Measurements from ENCODE around the gene IQGAP2.

IQGAP2 gene

GRCh38 chr5:76585783-76586217 is 182.7 kb downstream of the IQGAP2 start:
- no peak for DNase-seq (ENCODE audit: low read depth)
- no peak for TF ChIP-seq CTCF (IDR thresholded peaks at IDR 0.05; ENCODE audit: low read depth, low read length, missing control alignments)
- H3K4me3 ChIP-seq (ENCODE audit: low read depth, low read length), result no peak overlapping the region
- in situ Hi-C loops (cut with HindIII; ENCODE audit: low sequenced_read_pairs), result no loop called here

DNA sequence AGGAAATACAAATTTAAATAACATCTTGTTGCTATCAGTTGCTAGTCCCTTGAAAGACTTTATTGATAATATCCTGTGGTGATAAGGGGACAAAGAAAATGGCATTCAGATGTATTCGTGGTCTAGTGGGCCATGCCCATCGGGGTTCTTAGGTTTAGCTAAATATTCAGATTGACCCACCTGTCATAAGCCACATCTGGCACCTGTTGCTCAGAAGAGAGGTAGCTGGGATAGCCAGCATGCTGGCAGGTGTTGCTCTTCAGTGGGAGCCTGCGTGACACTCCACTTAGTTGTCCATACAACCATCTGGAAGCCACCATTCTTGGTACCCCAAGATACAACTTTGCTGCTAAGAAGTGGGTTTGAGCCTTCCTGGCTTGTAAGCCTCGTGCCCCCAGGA is 183.4 kb downstream of the IQGAP2 start:
- no peak overlapping the region for H3K4me3 ChIP-seq (ENCODE audit: low read depth, low read length)
- no peak for TF ChIP-seq CTCF (IDR thresholded peaks at IDR 0.05; ENCODE audit: low read depth, low read length, missing control alignments)
- in situ Hi-C loops (cut with HindIII; ENCODE audit: low sequenced_read_pairs), result no loop called here
- no peak for DNase-seq (ENCODE audit: low read depth)

DNA sequence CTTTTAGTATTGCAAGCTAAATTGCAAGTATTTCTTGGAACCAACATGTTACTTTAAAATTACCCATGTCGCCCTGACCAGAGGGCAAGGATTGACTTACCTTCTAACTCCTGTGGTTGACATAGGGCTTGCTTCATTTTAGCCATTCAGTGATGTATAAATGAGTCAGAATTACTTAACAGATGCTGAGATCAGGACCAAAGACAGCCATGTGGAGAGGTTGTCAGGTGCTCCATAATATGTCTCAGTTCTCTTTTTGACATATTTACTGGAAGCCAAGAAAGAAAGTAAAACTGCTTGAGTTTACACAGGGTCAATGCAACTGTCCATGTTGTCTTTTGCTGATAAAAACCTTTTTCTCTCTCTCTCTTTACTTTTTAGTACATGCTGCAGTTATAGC is 186.9 kb downstream of the IQGAP2 start:
- DNase-seq (ENCODE audit: low read depth), result no peak
- TF ChIP-seq CTCF (IDR thresholded peaks at IDR 0.05; ENCODE audit: low read depth, low read length, missing control alignments), result no peak
- H3K4me3 ChIP-seq (ENCODE audit: low read depth, low read length), result no peak overlapping the region
- in situ Hi-C loops (cut with HindIII; ENCODE audit: low sequenced_read_pairs), result no loop called here

DNA sequence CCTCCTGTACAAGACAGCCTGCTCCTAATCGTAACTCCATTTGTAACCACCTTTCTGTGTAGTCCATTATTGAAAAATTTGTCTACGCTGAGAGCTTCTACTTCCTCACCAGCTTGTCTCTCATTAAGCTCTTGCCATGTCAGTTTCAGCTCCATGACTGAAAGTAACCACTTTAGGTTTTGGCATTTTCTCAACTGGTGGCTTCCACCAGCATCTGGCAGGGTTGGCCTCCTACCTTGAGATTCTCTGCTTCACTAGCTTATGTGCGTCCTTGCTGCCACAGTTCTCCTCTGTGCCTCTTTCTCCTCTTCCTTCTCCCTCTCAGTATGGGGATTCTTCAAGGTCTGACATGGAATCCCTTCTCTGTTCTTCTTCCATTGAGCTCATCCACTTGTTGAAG is 188.3 kb downstream of the IQGAP2 start:
- DNase-seq (ENCODE audit: low read depth), result no peak
- H3K4me3 ChIP-seq (ENCODE audit: low read depth, low read length), result no peak overlapping the region
- in situ Hi-C loops (cut with HindIII; ENCODE audit: low sequenced_read_pairs), result no loop called here
- no peak for TF ChIP-seq CTCF (IDR thresholded peaks at IDR 0.05; ENCODE audit: low read depth, low read length, missing control alignments)

DNA sequence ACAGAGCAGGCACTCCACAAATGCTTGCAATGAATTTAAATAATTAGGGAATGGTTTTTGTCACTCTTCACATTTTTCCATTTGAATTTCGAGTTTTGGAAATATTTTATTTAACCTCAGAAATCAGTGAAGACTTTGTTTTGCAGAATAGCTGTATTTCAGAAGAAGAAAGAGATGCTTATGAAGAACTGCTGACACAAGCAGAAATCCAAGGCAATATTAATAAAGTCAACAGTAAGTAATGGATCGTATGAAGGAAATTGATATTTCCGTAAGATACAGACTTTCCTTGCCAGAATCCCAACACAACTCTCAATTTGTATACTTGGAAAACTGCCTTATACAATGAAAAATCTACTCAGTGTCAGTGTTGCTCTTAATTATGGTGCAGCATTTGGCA is 189.6 kb downstream of the IQGAP2 start:
- TF ChIP-seq CTCF (IDR thresholded peaks at IDR 0.05; ENCODE audit: low read depth, low read length, missing control alignments), result no peak
- DNase-seq (ENCODE audit: low read depth), result no peak
- in situ Hi-C loops (cut with HindIII; ENCODE audit: low sequenced_read_pairs), result no loop called here
- H3K4me3 ChIP-seq (ENCODE audit: low read depth, low read length), result no peak overlapping the region

DNA sequence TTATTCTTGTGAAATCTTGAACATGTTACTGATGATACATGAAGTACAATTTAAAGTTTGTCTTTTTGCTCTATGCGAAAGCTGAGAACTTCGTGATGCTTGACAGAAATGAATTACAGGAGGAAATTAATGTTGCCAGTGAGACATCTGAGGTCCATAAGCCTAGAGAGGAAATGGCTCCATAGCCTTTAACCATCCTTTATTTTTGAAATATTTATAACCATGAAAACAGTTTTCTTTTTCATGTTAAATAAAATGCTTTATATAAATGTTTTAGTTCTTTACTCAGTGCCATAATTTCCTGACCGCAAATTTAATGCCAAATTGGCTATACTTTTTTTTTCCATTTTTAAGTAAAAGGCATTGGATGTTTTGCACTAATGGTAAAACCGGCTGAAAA is 191.0 kb downstream of the IQGAP2 start:
- no peak for TF ChIP-seq CTCF (IDR thresholded peaks at IDR 0.05; ENCODE audit: low read depth, low read length, missing control alignments)
- DNase-seq (ENCODE audit: low read depth), result no peak
- in situ Hi-C loops (cut with HindIII; ENCODE audit: low sequenced_read_pairs), result no loop called here
- H3K4me3 ChIP-seq (ENCODE audit: low read depth, low read length), result no peak overlapping the region

Data from astrocyte of the cerebellum (primary cell).